ENCODE results near the gene DDX4.

The DDX4 gene

GRCh38 chr5:55829956-55830355, 92.1 kb downstream of the DDX4 start:
- DNase-seq: no peak

GRCh38 chr5:55832446-55832845, 94.6 kb downstream of the DDX4 start:
- DNase-seq: no peak

GRCh38 chr5:55836191-55836590, 98.3 kb downstream of the DDX4 start:
- no peak for DNase-seq

- DNase-seq: no peak
Observed at GRCh38 chr5:55841976-55842375, 104.1 kb downstream of the DDX4 start.

GRCh38 chr5:55847837-55848236, 110.0 kb downstream of the DDX4 start:
- DNase-seq: no peak

GRCh38 chr5:55848783-55849182, 110.9 kb downstream of the DDX4 start:
- no peak for DNase-seq

GRCh38 chr5:55850839-55851674, 113.2 kb downstream of the DDX4 start, which contains the start of gene IL31RA:
TSS of gene IL31RA (plus strand) at chr5:55851357. CDS start at chr5:55851571, 214 bp downstream.
- no peak for DNase-seq

DNA sequence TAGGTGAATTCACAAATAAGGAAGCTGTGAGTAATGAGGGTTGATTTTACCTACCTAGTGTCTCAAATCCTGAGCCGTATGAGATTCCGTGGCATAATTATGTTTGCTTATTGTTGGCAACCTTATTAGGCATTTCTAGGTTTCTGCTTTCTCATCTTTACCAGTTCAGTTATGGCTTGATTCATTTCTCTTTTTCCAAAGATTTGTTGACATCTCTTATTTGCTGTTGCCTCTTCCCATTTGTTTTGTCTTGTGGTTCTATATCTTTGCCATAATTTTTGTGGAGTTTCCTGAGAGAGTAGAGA, 113.8 kb downstream of the DDX4 start:
- DNase-seq: no peak

GRCh38 chr5:55852503-55852902, 114.6 kb downstream of the DDX4 start:
- DNase-seq: no peak

- no peak for DNase-seq
Observed at GRCh38 chr5:55853041-55853670, 115.3 kb downstream of the DDX4 start.

DNA sequence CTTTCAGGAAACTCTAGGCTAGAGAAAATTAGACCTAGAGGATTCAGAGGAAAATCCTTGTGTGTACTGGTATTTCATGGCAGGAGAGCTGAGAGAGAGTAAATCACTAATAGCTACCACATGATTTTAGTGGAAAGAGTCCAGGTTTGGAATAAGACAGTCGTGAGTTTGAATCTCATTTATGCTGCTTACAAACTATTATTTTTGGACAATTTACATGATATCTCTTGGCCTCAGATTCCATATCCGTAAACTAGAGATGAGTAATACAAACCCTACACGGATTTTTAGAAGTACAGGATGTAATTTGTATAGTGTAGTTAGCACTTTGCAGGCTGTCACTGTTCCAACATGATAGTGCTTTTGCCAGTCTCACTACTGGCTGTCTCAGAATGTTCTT, 116.0 kb downstream of the DDX4 start:
- no peak for DNase-seq

- DNase-seq: no peak
Observed at GRCh38 chr5:55855509-55855908, 117.6 kb downstream of the DDX4 start.

- no peak for DNase-seq
Observed at GRCh38 chr5:55856516-55857246, 118.8 kb downstream of the DDX4 start.

GRCh38 chr5:55857247-55857640, 119.4 kb downstream of the DDX4 start:
- DNase-seq: no peak

DNA sequence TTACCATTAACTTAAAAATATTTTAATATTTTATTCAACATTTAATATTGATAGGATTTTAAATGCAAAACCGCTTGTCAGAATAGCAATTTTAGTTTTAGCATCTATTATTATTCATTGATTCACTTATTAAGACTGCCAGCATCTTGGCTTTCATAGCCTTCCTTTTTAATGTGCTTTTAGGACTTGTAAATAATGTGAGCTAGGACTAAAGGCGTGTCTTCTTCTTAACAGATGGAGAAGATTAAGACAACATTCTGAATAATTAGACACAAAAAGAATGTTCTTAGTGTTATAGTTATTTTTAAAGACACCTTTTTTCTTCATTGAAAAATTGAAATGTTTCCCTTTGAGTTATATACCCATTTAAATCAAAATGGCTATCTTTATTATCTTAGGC, 120.2 kb downstream of the DDX4 start:
- no peak for DNase-seq

- no peak for DNase-seq
Observed at GRCh38 chr5:55860288-55860687, 122.4 kb downstream of the DDX4 start.

- no peak for DNase-seq
Observed at GRCh38 chr5:55860709-55861108, 122.8 kb downstream of the DDX4 start.

DNA sequence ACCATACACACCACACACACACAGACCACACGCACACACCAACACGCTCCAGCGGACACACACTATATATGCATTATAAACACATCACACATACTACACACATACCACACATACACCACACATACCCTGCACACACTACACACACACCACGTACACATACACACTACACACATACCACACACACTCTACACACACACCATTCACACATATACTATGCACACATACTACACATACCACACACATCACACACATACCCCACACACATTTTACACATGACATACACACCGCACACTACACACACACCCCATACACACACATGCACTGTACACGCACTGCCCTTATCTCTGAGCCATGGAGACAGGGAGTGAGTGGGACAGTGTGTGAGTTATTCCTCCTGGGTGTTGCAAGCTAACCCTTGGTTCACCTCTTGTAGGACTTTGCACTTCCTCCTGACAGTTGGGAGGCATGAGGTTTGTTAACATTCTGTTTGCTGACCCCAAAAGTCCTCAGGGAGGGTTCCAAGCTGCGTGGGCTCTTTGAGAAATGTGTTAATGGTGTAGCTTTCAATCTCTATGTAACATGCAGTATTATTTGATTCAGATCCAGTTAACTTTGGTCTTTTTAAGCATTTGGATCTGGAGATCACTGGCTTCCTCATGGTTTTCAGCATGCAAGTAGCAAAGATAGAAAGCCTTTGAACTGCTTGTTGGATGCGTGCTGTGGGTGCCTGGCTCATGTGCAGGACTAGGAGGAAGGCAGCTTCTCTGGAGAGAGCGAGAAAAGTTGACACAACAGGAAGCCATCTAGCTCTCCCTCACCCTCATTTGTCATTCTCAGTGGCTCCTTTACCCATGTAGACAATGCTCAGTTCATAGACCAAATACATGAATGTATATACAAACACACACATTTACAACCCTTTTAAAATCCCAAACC, 127.0 kb downstream of the DDX4 start:
- no peak for DNase-seq

- no peak for DNase-seq
Observed at GRCh38 chr5:55865831-55866230, 128.0 kb downstream of the DDX4 start.

GRCh38 chr5:55866485-55866884, 128.6 kb downstream of the DDX4 start:
- no peak for DNase-seq
